Gastrocnemius medialis (tissue), 4 donors: ENCODE measurements around the gene AUTS2. TPM values are rescaled to one million over a fixed set of nuclear protein-coding genes. Genes with fewer than 3 reads are reported as not detected.

Experiments
- ATAC-seq, 2 donors: fragments of 150-250 bp; one replicate each; pipeline ENCODE4 v1.9.1; 2016
- DNase-seq, 2 donors: peaks; one replicate each; pipeline ENCODE4 v3.0.0-alpha.2; 2019
- H3K27ac ChIP-seq, 4 donors: fragments of 200-600 bp; sonication (generic); 1 replicate in 1 of 4; 2 replicates in 3 of 4; pipeline ENCODE4 v1.5.1; 2016 to 2018; ENCODE audit warnings: mild to moderate bottlenecking in 2 of 4, moderate library complexity in 1 of 4
- H3K27me3 ChIP-seq, 3 donors: fragments of 200-600 bp; sonication (generic) in 2 of 3; 1 replicate in 1 of 3; 2 replicates in 2 of 3; pipeline versions ENCODE4 v1.5.1 to v1.6.0; 2016 to 2019; ENCODE audit warnings: mild to moderate bottlenecking in 1 of 3, moderate library complexity in 1 of 3
- H3K36me3 ChIP-seq, 2 donors: fragments of 200-600 bp; sonication (generic) in 1 of 2; one replicate each; pipeline ENCODE4 v1.5.1; 2017 to 2018
- H3K4me1 ChIP-seq, 2 donors: fragments of 200-600 bp; sonication (generic) in 1 of 2; one replicate each; pipeline ENCODE4 v1.5.1; 2016 to 2017; ENCODE audit warnings: mild to moderate bottlenecking in 2 of 2
- H3K4me3 ChIP-seq, 4 donors: fragments of 200-600 bp; sonication (generic) in 3 of 4; 1 replicate in 1 of 4; 2 replicates in 3 of 4; pipeline ENCODE4 v1.5.1; 2016 to 2019; ENCODE audit warnings: mild to moderate bottlenecking in 2 of 4
- H3K9me3 ChIP-seq, 3 donors: fragments of 200-600 bp; sonication (generic) in 2 of 3; 1 replicate in 1 of 3; 2 replicates in 2 of 3; pipeline ENCODE4 v1.5.1; 2016 to 2019
- CTCF ChIP-seq, 5 experiments: fragments of 450-650 bp in 3 of 5; fragments of 200-600 bp in 2 of 5; sonication (generic) in 2 of 5; IDR thresholded peaks in 4 of 5; conservative IDR thresholded peaks in 1 of 5; 1 replicate in 4 of 5; 2 replicates in 1 of 5; pipeline ENCODE4 v1.5.1; 2016 to 2019; ENCODE audit warnings: antibody characterized with exemption in 5 of 5, mild to moderate bottlenecking in 3 of 5, moderate library complexity in 3 of 5
- POLR2A ChIP-seq, 2 donors: fragments of 450-650 bp; IDR thresholded peaks; one replicate each; pipeline ENCODE4 v1.6.1; 2017; ENCODE audit warnings: antibody characterized with exemption in 2 of 2, mild to moderate bottlenecking in 2 of 2, moderate library complexity in 2 of 2
- in situ Hi-C, 4 donors: fragments of 200-750 bp; cut with MboI; loops; one replicate each; pipeline versions ENCODE4 v1.15.0 to v1.8.0; 2017; ENCODE audit warnings: low sequenced_read_pairs in 4 of 4
- intact Hi-C: fragments of 100-400 bp; cut with DNase I; formaldehyde crosslinking; loops from one replicate; pipeline ENCODE4 v1.15.1; 2023; ENCODE audit warnings: low total_unique reads
- total RNA-seq, 4 donors: library from RNA; depleted of rRNA; stranded (reverse); fragments of >200 nt; gene quantifications; one replicate each; pipeline versions ENCODE4 v1.1.0 to v1.2.3, GENCODE V29; 2016

The AUTS2 gene
- total RNA-seq, 4 donors from 2014 or later = 2.5 to 16.2 (median 8.5) TPM

GRCh38 chr7:69786730-69787395 lies 188.6 kb downstream of the AUTS2 start:
- no peak for ATAC-seq

GRCh38 chr7:69787736-69788431 lies 189.6 kb downstream of the AUTS2 start:
- H3K36me3 ChIP-seq = no peaks in the 10 kb centered on the region
- no peaks in the 10 kb centered on the region for H3K9me3 ChIP-seq
- intact Hi-C loops (no loop called here), in situ Hi-C loops (no loop called here)
- no peak overlapping the region for H3K27ac ChIP-seq
- peaks cover 32 to 45% of the 10 kb centered on the region in 2 donors for H3K4me1 ChIP-seq
- ATAC-seq = no peak
- no peak for DNase-seq
- TF ChIP-seq CTCF (IDR thresholded peaks at IDR 0.05 in 4 of 5, conservative IDR thresholded peaks at IDR 0.05 in 1 of 5) (no peak), POLR2A (IDR thresholded peaks at IDR 0.05) (no peak)
- no peaks in the 10 kb centered on the region for H3K27me3 ChIP-seq
- no peak overlapping the region for H3K4me3 ChIP-seq

More at GRCh38 chr7:69786730-69787395, 188.6 kb downstream of the AUTS2 start:
- H3K4me1 ChIP-seq = peaks cover 37 to 55% of the 10 kb centered on the region in 2 donors
- H3K4me3 ChIP-seq = no peak overlapping the region
- intact Hi-C loops = no loop called here
- no peaks in the 10 kb centered on the region for H3K27me3 ChIP-seq
- DNase-seq = no peak
- no peak overlapping the region for H3K27ac ChIP-seq
- no peak for TF ChIP-seq CTCF (IDR thresholded peaks at IDR 0.05 in 4 of 5, conservative IDR thresholded peaks at IDR 0.05 in 1 of 5)
- TF ChIP-seq POLR2A (IDR thresholded peaks at IDR 0.05) = no peak
- in situ Hi-C loops = no loop called here
- H3K36me3 ChIP-seq = no peaks in the 10 kb centered on the region
- H3K9me3 ChIP-seq = no peaks in the 10 kb centered on the region

GRCh38 chr7:69789563-69789962 lies 191.3 kb downstream of the AUTS2 start:
- no peaks in the 10 kb centered on the region for H3K36me3 ChIP-seq
- ATAC-seq = no peak
- no peak for DNase-seq
- TF ChIP-seq CTCF (IDR thresholded peaks at IDR 0.05 in 4 of 5, conservative IDR thresholded peaks at IDR 0.05 in 1 of 5) = no peak
- TF ChIP-seq POLR2A (IDR thresholded peaks at IDR 0.05) = no peak
- H3K27ac ChIP-seq = no peak overlapping the region
- H3K4me1 ChIP-seq = peaks cover 15 to 28% of the 10 kb centered on the region in 2 donors
- no peak overlapping the region for H3K4me3 ChIP-seq
- H3K27me3 ChIP-seq = no peaks in the 10 kb centered on the region
- in situ Hi-C loops (no loop called here), intact Hi-C loops (no loop called here)
- no peaks in the 10 kb centered on the region for H3K9me3 ChIP-seq

GRCh38 chr7:69790977-69791724 lies 192.9 kb downstream of the AUTS2 start:
- no peak overlapping the region for H3K27ac ChIP-seq
- no peak overlapping the region for H3K4me3 ChIP-seq
- no peaks in the 10 kb centered on the region for H3K36me3 ChIP-seq
- peaks cover 14 to 19% of the 10 kb centered on the region in 2 donors for H3K4me1 ChIP-seq
- no peak for DNase-seq
- no peak for TF ChIP-seq POLR2A (IDR thresholded peaks at IDR 0.05)
- no peak for TF ChIP-seq CTCF (IDR thresholded peaks at IDR 0.05 in 4 of 5, conservative IDR thresholded peaks at IDR 0.05 in 1 of 5)
- no peaks in the 10 kb centered on the region for H3K9me3 ChIP-seq
- no peak for ATAC-seq
- in situ Hi-C loops = no loop called here
- intact Hi-C loops = no loop called here
- no peaks in the 10 kb centered on the region for H3K27me3 ChIP-seq
